ENCODE data around the gene AGBL4.
A peak's percentile ranks its signal among the peaks of the same experiment; 100 is the strongest.

The AGBL4 gene

GRCh38 chr1:48807554-48808260 is 1216.0 kb downstream of the AGBL4 start:
- peak; percentile 2 for DNase-seq

- DNase-seq, result no peak
Observed at GRCh38 chr1:48803474-48803873, 1220.3 kb downstream of the AGBL4 start.

- no peak for DNase-seq
Observed at GRCh38 chr1:48794816-48795215, 1228.9 kb downstream of the AGBL4 start.

GRCh38 chr1:48793863-48794262 is 1229.9 kb downstream of the AGBL4 start:
- peak; percentile 6 for DNase-seq

- DNase-seq, result peak; percentile 70
Observed at GRCh38 chr1:48792961-48793360, 1230.8 kb downstream of the AGBL4 start.

GRCh38 chr1:48790397-48790796 is 1233.4 kb downstream of the AGBL4 start:
- no peak for DNase-seq

GRCh38 chr1:48789903-48790302 is 1233.9 kb downstream of the AGBL4 start:
- DNase-seq, result no peak

- DNase-seq, result no peak
Observed at GRCh38 chr1:48785869-48786268, 1237.9 kb downstream of the AGBL4 start.

- no peak for DNase-seq
Observed at GRCh38 chr1:48784301-48784700, 1239.5 kb downstream of the AGBL4 start.

GRCh38 chr1:48777219-48777895 is 1246.4 kb downstream of the AGBL4 start:
- peak; percentile 16 for DNase-seq

- DNase-seq, result peak; percentile 88
Observed at GRCh38 chr1:48776393-48777218, 1247.1 kb downstream of the AGBL4 start, which contains the start of gene BEND5. Gene BEND5 (minus strand): TSS chr1:48776891. CDS start chr1:48776831, 60 bp downstream.

- peak; percentile 32 for DNase-seq
Observed at GRCh38 chr1:48775831-48776392, 1247.8 kb downstream of the AGBL4 start.

GRCh38 chr1:48773133-48773532 is 1250.6 kb downstream of the AGBL4 start:
- DNase-seq, result no peak

- DNase-seq, result no peak
Observed at GRCh38 chr1:48772211-48772610, 1251.5 kb downstream of the AGBL4 start.

GRCh38 chr1:48771561-48771960 is 1252.2 kb downstream of the AGBL4 start:
- DNase-seq, result no peak

- DNase-seq, result no peak
Observed at GRCh38 chr1:48767975-48768510, 1255.7 kb downstream of the AGBL4 start.

- no peak for DNase-seq
Observed at GRCh38 chr1:48765335-48765734, 1258.4 kb downstream of the AGBL4 start.

- DNase-seq, result no peak
Observed at GRCh38 chr1:48761986-48762385, 1261.8 kb downstream of the AGBL4 start.

GRCh38 chr1:48761411-48761810 is 1262.3 kb downstream of the AGBL4 start:
- DNase-seq, result no peak

GRCh38 chr1:48760857-48761256 is 1262.9 kb downstream of the AGBL4 start:
- no peak for DNase-seq

- no peak for DNase-seq
Observed at GRCh38 chr1:48758976-48759375, 1264.8 kb downstream of the AGBL4 start.

- DNase-seq, result no peak
Observed at GRCh38 chr1:48757363-48757762, 1266.4 kb downstream of the AGBL4 start.

Measured in NCI-H69 (cell line).